OCI-LY1 (cell line): ENCODE results near the gene DNAJC8.

ENCODE experiments used
- H2AFZ ChIP-seq: fragments of 200-600 bp; sonication (generic), shearing (Covaris generic); 2 replicates; pipeline ENCODE4 v1.6.0; 2014; ENCODE audit warnings: antibody characterized with exemption, mild to moderate bottlenecking, low read length
- H3F3A ChIP-seq: fragments of 200-600 bp; sonication (generic), shearing (Covaris generic); 2 replicates; pipeline ENCODE4 v1.6.0; 2014; ENCODE audit warnings: mild to moderate bottlenecking, antibody characterized with exemption, low read length, moderate library complexity; ENCODE audit not compliant: insufficient read depth
- H3K27ac ChIP-seq: fragments of 200-600 bp; sonication (generic); 2 replicates; pipeline ENCODE4 v1.5.1; 2014; ENCODE audit warnings: low read length, mixed run types, mild to moderate bottlenecking, low read depth; ENCODE audit not compliant: poor library complexity, severe bottlenecking
- H3K27me3 ChIP-seq: fragments of 200-600 bp; sonication (generic); 2 replicates; pipeline ENCODE4 v1.6.0; 2014; ENCODE audit warnings: antibody characterized with exemption, mild to moderate bottlenecking, low read length, moderate library complexity; ENCODE audit not compliant: insufficient read depth
- H3K36me3 ChIP-seq: fragments of 200-600 bp; sonication (generic); 2 replicates; pipeline ENCODE4 v1.6.1; 2014; ENCODE audit warnings: mild to moderate bottlenecking, antibody characterized with exemption, low read length, moderate library complexity, mixed read lengths; ENCODE audit not compliant: insufficient read depth
- H3K4me1 ChIP-seq: fragments of 200-600 bp; sonication (generic); 2 replicates; pipeline ENCODE4 v1.5.1; 2014; ENCODE audit warnings: mild to moderate bottlenecking, low read length, moderate library complexity; ENCODE audit not compliant: insufficient read depth, severe bottlenecking
- H3K4me2 ChIP-seq: fragments of 200-600 bp; sonication (generic), shearing (Covaris generic); 2 replicates; pipeline ENCODE4 v1.6.1; 2014; ENCODE audit warnings: low read length
- H3K4me3 ChIP-seq: fragments of 200-600 bp; sonication (generic); 2 replicates; pipeline ENCODE4 v1.5.1; 2014; ENCODE audit warnings: low read length, low read depth, mild to moderate bottlenecking, mixed read lengths; ENCODE audit not compliant: poor library complexity, severe bottlenecking
- H3K79me2 ChIP-seq: fragments of 200-600 bp; shearing (Covaris generic); 2 replicates; pipeline ENCODE4 v1.6.1; 2016; ENCODE audit warnings: mixed run types, low read length, mixed read lengths; ENCODE audit not compliant: insufficient read depth
- H3K9ac ChIP-seq: fragments of 200-600 bp; sonication (generic), shearing (Covaris generic); 2 replicates; pipeline ENCODE4 v1.6.1; 2014; ENCODE audit warnings: mild to moderate bottlenecking, low read length, mixed read lengths
- H3K9me2 ChIP-seq: fragments of 200-600 bp; sonication (generic), shearing (Covaris generic); 2 replicates; pipeline ENCODE4 v1.6.1; 2014; ENCODE audit warnings: low read depth, mild to moderate bottlenecking, low read length, mixed read lengths
- H3K9me3 ChIP-seq: fragments of 200-600 bp; shearing (Covaris generic); 2 replicates; pipeline ENCODE4 v1.6.1; 2014; ENCODE audit warnings: low read length, mixed read lengths
- H4K20me1 ChIP-seq: fragments of 200-600 bp; sonication (generic), shearing (Covaris generic); 2 replicates; pipeline ENCODE4 v1.6.0; 2016; ENCODE audit warnings: mild to moderate bottlenecking, low read length; ENCODE audit not compliant: insufficient read depth
- CTCF ChIP-seq: fragments of 200-600 bp; sonication (generic), shearing (Covaris generic); IDR thresholded peaks from 2 replicates; pipeline ENCODE4 v1.5.1; 2017; ENCODE audit warnings: mild to moderate bottlenecking, antibody characterized with exemption, low read length, moderate library complexity, mixed read lengths
- EZH2 ChIP-seq: fragments of 200-600 bp; sonication (generic), shearing (Covaris generic); IDR thresholded peaks from 2 replicates; pipeline ENCODE4 v1.8.0; 2017; ENCODE audit warnings: borderline replicate concordance, mixed run types, mild to moderate bottlenecking, antibody characterized with exemption, low read length, moderate library complexity, mixed read lengths

The DNAJC8 gene

GRCh38 chr1:28163496-28164161 lies 69.2 kb downstream of the DNAJC8 start:
- Histone ChIP-seq H3K79me2 (no peaks in the 10 kb centered on the region), H3K9ac (no peak overlapping the region), H3K9me2 (no peaks in the 10 kb centered on the region), H4K20me1 (no peaks in the 10 kb centered on the region), H3K36me3 (no peaks in the 10 kb centered on the region), H3K4me2 (no peak overlapping the region), H3K4me3 (no peak overlapping the region), H3K9me3 (no peaks in the 10 kb centered on the region), H3K27me3 (no peaks in the 10 kb centered on the region), H3K27ac (no peak overlapping the region), H3F3A (no peaks in the 10 kb centered on the region), H3K4me1 (peaks cover 5% of the 10 kb centered on the region), H2AFZ (no peak overlapping the region)
- TF ChIP-seq EZH2 = no peak
- TF ChIP-seq CTCF = no peak

- Histone ChIP-seq H3K27ac (no peak overlapping the region), H3K4me2 (no peak overlapping the region), H3K79me2 (no peaks in the 10 kb centered on the region), H2AFZ (no peak overlapping the region), H4K20me1 (no peaks in the 10 kb centered on the region), H3K27me3 (no peaks in the 10 kb centered on the region), H3F3A (no peaks in the 10 kb centered on the region), H3K4me1 (peaks cover 5% of the 10 kb centered on the region), H3K4me3 (no peak overlapping the region), H3K9me2 (no peaks in the 10 kb centered on the region), H3K9me3 (no peaks in the 10 kb centered on the region), H3K9ac (no peak overlapping the region), H3K36me3 (no peaks in the 10 kb centered on the region)
- TF ChIP-seq EZH2 (no peak), CTCF (no peak)
Observed at GRCh38 chr1:28162151-28162550, 70.7 kb downstream of the DNAJC8 start.

- no peaks in the 10 kb centered on the region for H3K27me3 ChIP-seq
- TF ChIP-seq EZH2 = no peak
- no peak for TF ChIP-seq CTCF
- H3K4me3 ChIP-seq = no peak overlapping the region
- H3K4me2 ChIP-seq = no peak overlapping the region
- H3K27ac ChIP-seq = no peak overlapping the region
- H3K9me3 ChIP-seq = no peaks in the 10 kb centered on the region
- no peaks in the 10 kb centered on the region for H3F3A ChIP-seq
- no peaks in the 10 kb centered on the region for H3K9me2 ChIP-seq
- no peaks in the 10 kb centered on the region for H4K20me1 ChIP-seq
- peaks cover 5% of the 10 kb centered on the region for H3K4me1 ChIP-seq
- H3K9ac ChIP-seq = no peak overlapping the region
- no peaks in the 10 kb centered on the region for H3K79me2 ChIP-seq
- H2AFZ ChIP-seq = no peak overlapping the region
- H3K36me3 ChIP-seq = no peaks in the 10 kb centered on the region
Observed at GRCh38 chr1:28161751-28162150, 71.1 kb downstream of the DNAJC8 start.
